Measurements from ENCODE around the gene MRPL36.

DNA sequence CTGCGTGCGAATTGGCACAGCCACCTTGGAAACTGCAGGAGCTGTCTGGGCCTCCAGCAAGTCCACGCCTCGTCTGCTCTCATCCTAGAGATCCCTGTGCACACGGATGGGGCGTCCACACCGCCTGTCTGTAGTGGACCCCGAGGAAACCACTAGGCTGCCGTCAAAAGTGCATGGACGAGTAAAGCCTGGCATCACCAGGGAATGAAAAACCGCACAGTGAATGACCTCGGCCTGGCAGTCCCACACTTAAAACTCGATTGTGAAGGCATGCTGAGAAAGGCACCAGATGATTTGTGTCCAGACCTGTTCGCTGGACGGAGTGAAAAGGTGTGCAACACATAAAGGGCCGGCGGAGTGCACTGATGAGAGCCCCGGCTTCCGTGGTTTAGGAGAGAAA, 50.8 kb downstream of the MRPL36 start:
- no peak for TF ChIP-seq EZH2 (IDR thresholded peaks at IDR 0.05; ENCODE audit: low read length, missing control alignments)
- TF ChIP-seq, protein P1, sequence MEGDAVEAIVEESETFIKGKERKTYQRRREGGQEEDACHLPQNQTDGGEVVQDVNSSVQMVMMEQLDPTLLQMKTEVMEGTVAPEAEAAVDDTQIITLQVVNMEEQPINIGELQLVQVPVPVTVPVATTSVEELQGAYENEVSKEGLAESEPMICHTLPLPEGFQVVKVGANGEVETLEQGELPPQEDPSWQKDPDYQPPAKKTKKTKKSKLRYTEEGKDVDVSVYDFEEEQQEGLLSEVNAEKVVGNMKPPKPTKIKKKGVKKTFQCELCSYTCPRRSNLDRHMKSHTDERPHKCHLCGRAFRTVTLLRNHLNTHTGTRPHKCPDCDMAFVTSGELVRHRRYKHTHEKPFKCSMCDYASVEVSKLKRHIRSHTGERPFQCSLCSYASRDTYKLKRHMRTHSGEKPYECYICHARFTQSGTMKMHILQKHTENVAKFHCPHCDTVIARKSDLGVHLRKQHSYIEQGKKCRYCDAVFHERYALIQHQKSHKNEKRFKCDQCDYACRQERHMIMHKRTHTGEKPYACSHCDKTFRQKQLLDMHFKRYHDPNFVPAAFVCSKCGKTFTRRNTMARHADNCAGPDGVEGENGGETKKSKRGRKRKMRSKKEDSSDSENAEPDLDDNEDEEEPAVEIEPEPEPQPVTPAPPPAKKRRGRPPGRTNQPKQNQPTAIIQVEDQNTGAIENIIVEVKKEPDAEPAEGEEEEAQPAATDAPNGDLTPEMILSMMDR (conservative IDR thresholded peaks at IDR 0.05 in 1 of 2, IDR thresholded peaks at IDR 0.05 in 1 of 2; ENCODE audit: low read depth in 1 of 2, low read length in 2 of 2), result no peak
